Naive thymus-derived CD4-positive, alpha-beta T cell (primary cell): ENCODE measurements around the gene GPT2. TPM values are rescaled to one million over a fixed set of nuclear protein-coding genes. Genes with fewer than 3 reads are reported as not detected.
"Not testable (repeated sequence)": the region's sequence is repeated elsewhere in the genome, so short reads cannot be mapped to it uniquely, and the experiment has no call there.

Experiments used
- ATAC-seq: fragments of 150-1000 bp; cut with Tn5 transposase; 2 replicates; pipeline ENCODE4 v1.10.0; 2021; ENCODE audit warnings: mild to moderate bottlenecking, moderate library complexity
- CTCF ChIA-PET: fragments of 350-600 bp; sonication (Branson Sonifier 250); formaldehyde crosslinking; loops from one replicate; lab custom pipeline; 2021; ENCODE audit warnings: antibody characterized with exemption; lab: Charles Lee
- POLR2A ChIA-PET: fragments of 350-600 bp; sonication (Branson Sonifier 250); formaldehyde crosslinking; loops from one replicate; lab custom pipeline; 2021; ENCODE audit warnings: antibody characterized with exemption, inconsistent platforms; lab: Charles Lee
- DNase-seq, 9 donors: peaks; one replicate each; pipeline versions ENCODE4 v3.0.0 to v3.0.0-alpha.2; 2020 to 2022; ENCODE audit warnings: mixed read lengths in 1 of 9
- H3K27ac ChIP-seq: one replicate; pipeline ENCODE4 v1.7.0; 2013; ENCODE audit warnings: mild to moderate bottlenecking, low read depth, low read length, moderate library complexity
- H3K27me3 ChIP-seq, 2 donors: one replicate each; pipeline ENCODE4 v1.7.0; 2013; ENCODE audit warnings: low read length in 2 of 2, mild to moderate bottlenecking in 2 of 2, moderate library complexity in 2 of 2; ENCODE audit not compliant: control insufficient read depth in 2 of 2, insufficient read depth in 2 of 2
- H3K36me3 ChIP-seq, 3 experiments: 1 replicate in 2 of 3; 2 replicates in 1 of 3; pipeline ENCODE4 v1.7.0; 2013; ENCODE audit warnings: low read length in 3 of 3, mild to moderate bottlenecking in 3 of 3, moderate library complexity in 1 of 3; ENCODE audit not compliant: insufficient read depth in 3 of 3, control insufficient read depth in 2 of 3
- H3K4me1 ChIP-seq, 2 donors: one replicate each; pipeline ENCODE4 v1.7.0; 2013; ENCODE audit warnings: low read length in 2 of 2, mild to moderate bottlenecking in 2 of 2, moderate library complexity in 1 of 2; ENCODE audit not compliant: control insufficient read depth in 2 of 2, insufficient read depth in 2 of 2
- H3K4me3 ChIP-seq: 2 replicates; pipeline ENCODE4 v1.7.0; 2013; ENCODE audit warnings: mild to moderate bottlenecking, low read length
- H3K9me3 ChIP-seq, 3 experiments: 1 replicate in 2 of 3; 2 replicates in 1 of 3; pipeline ENCODE4 v1.7.0; 2013; ENCODE audit warnings: low read length in 3 of 3; ENCODE audit not compliant: control insufficient read depth in 2 of 3
- H3K27ac Mint-ChIP-seq, 9 donors: one replicate each; pipeline ENCODE4 v1.8.0; 2020 to 2022; ENCODE audit warnings: mixed read lengths in 9 of 9, mild to moderate bottlenecking in 8 of 9, moderate library complexity in 5 of 9, inconsistent platforms in 2 of 9
- H3K27me3 Mint-ChIP-seq, 5 donors: one replicate each; pipeline ENCODE4 v1.8.0; 2021 to 2022; ENCODE audit warnings: mixed read lengths in 5 of 5, mild to moderate bottlenecking in 1 of 5
- H3K36me3 Mint-ChIP-seq, 5 donors: one replicate each; pipeline ENCODE4 v1.8.0; 2020 to 2022; ENCODE audit warnings: mixed read lengths in 5 of 5, mild to moderate bottlenecking in 3 of 5, inconsistent platforms in 1 of 5
- H3K4me1 Mint-ChIP-seq, 7 donors: one replicate each; pipeline ENCODE4 v1.8.0; 2020 to 2022; ENCODE audit warnings: mixed read lengths in 7 of 7, mild to moderate bottlenecking in 3 of 7, inconsistent platforms in 1 of 7
- H3K4me3 Mint-ChIP-seq, 10 donors: one replicate each; pipeline ENCODE4 v1.8.0; 2020 to 2022; ENCODE audit warnings: mild to moderate bottlenecking in 10 of 10, mixed read lengths in 10 of 10, moderate library complexity in 6 of 10, inconsistent platforms in 2 of 10
- H3K9me3 Mint-ChIP-seq, 11 donors: one replicate each; pipeline ENCODE4 v1.8.0; 2020 to 2022; ENCODE audit warnings: mixed read lengths in 11 of 11, mild to moderate bottlenecking in 4 of 11, inconsistent platforms in 1 of 11, moderate library complexity in 1 of 11
- intact Hi-C, 2 donors: fragments of 100-400 bp; cut with micrococcal nuclease; formaldehyde crosslinking; loops; one replicate each; pipeline ENCODE4 v1.15.1; 2023
- polyA plus RNA-seq, 2 donors: library from polyadenylated mRNA; unstranded; fragments of 300-500 nt; fragmentation: Illumina TruSeq; gene quantifications; one replicate each; pipeline ENCODE4 v1.2.3, GENCODE V29; 2021
- total RNA-seq, 6 experiments: library from RNA in 5 of 6; stranded (reverse) in 5 of 6; gene quantifications; 1 replicate in 5 of 6; 2 replicates in 1 of 6; pipeline ENCODE4 v1.2.3 and lab custom pipeline; 2021 to 2026

Gene GPT2
- total and polyA plus RNA-seq, 7 experiments from 2014 or later = 0.40 to 7.7 (median 0.64) TPM

GRCh38 chr16:46937536-46937935 is 53.4 kb downstream of the GPT2 start:
- H3K4me3 ChIP-seq = no peak overlapping the region
- peaks cover 0 to 1% (median 0%) of the 10 kb centered on the region in 5 donors for H3K36me3 Mint-ChIP-seq
- ATAC-seq (no peak), DNase-seq (no peak)
- intact Hi-C loops = no loop called here
- no peak overlapping the region for H3K4me3 Mint-ChIP-seq
- no peaks in the 10 kb centered on the region for H3K27me3 Mint-ChIP-seq
- H3K36me3 ChIP-seq = no peaks in the 10 kb centered on the region
- H3K27ac Mint-ChIP-seq = no peak overlapping the region
- no peak overlapping the region for H3K27ac ChIP-seq
- H3K4me1 ChIP-seq = no peaks in the 10 kb centered on the region
- no peaks in the 10 kb centered on the region for H3K9me3 ChIP-seq
- H3K27me3 ChIP-seq = no peaks in the 10 kb centered on the region
- CTCF ChIA-PET = no interaction called here
- peaks cover 0 to 4% (median 3%) of the 10 kb centered on the region in 7 donors for H3K4me1 Mint-ChIP-seq
- H3K9me3 Mint-ChIP-seq = no peaks in the 10 kb centered on the region
- POLR2A ChIA-PET = no interaction called here

- H3K27ac ChIP-seq, H3K36me3 ChIP-seq, H3K4me1 ChIP-seq, ATAC-seq, H3K9me3 Mint-ChIP-seq, CTCF ChIA-PET, DNase-seq, H3K4me3 ChIP-seq, POLR2A ChIA-PET, H3K27me3 ChIP-seq, H3K27me3 Mint-ChIP-seq, H3K9me3 ChIP-seq, H3K36me3 Mint-ChIP-seq, H3K27ac Mint-ChIP-seq, H3K4me3 Mint-ChIP-seq: not testable (repeated sequence)
- H3K4me1 Mint-ChIP-seq = peaks cover 0 to 20% (median 7%) of the 10 kb centered on the region in 7 donors
- intact Hi-C loops = loop anchor here (5.0 kb wide), 1 partner anchor 198 kb away; the partner anchor contains the start of gene NETO2 (in 2 of the 2)
These were observed 60.6 kb downstream of the GPT2 start for GRCh38 chr16:46944713-46945112.

DNA sequence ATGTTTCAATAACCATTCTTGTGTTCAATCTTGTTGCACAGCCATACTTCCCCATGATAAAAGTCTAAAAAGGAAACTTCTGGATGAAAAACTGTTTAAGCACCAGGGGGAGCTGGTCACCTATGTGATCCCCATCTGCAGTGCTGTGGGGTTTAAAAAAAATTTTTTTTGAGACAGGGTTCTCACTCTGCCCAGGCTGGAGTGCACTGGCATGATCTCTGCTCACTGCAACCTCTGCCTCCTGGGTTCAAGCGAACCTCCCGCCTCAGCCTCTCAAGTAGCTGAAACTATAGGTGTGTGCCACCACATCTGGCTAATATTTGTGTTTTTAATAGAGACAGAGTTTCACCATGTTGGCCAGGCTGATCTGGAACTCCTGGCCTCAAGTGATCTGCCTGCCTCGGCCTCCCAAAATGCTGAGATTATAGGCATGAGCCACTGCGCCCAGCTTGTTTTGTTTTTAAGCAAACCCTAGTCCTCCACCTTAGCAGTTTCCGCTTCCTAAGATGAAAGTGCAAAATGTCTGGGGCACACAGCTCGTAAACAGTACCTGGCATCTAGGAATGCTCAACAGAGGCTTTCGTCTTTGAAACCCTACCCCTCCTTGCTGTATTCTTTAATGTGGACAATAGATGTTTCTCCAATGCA is 63.9 kb downstream of the GPT2 start:
- Histone ChIP-seq H3K27ac (no peak overlapping the region), H3K36me3 (no peaks in the 10 kb centered on the region), H3K27me3 (no peaks in the 10 kb centered on the region), H3K4me3 (no peak overlapping the region), H3K9me3 (no peaks in the 10 kb centered on the region), H3K4me1 (no peaks in the 10 kb centered on the region)
- Mint-ChIP-seq H3K4me3 (no peak overlapping the region), H3K27ac (no peak overlapping the region), H3K27me3 (no peaks in the 10 kb centered on the region), H3K4me1 (peaks cover 0 to 13% (median under 1%) of the 10 kb centered on the region in 7 donors), H3K36me3 (peaks cover 0 to 1% (median 0%) of the 10 kb centered on the region in 5 donors), H3K9me3 (peaks cover 0 to 2% (median 0%) of the 10 kb centered on the region in 11 donors)
- ChIA-PET POLR2A (interaction anchor here (0.8 kb wide), 1 partner anchor 24 kb away, joined by 5 read pairs; no protein-coding TSS in a partner anchor), CTCF (interaction anchor here (0.6 to 1.4 kb wide), 3 partner anchors 81 to 1664 kb away, joined by 3 to 6 read pairs (median 4); no protein-coding TSS in a partner anchor)
- ATAC-seq (peak; percentile 89), DNase-seq (peak in 7 of 9 donors; percentile 11 to 49 (median 42))
- intact Hi-C loops = loop anchor here (1.0 to 5.0 kb wide), 6 partner anchors 70 to 1217 kb away; partner anchors contain the start of gene NETO2 (in 2 of the 2)

GRCh38 chr16:46948548-46949166 is 64.5 kb downstream of the GPT2 start:
- no peak overlapping the region for H3K4me3 ChIP-seq
- H3K36me3 ChIP-seq = no peaks in the 10 kb centered on the region
- H3K27ac Mint-ChIP-seq = no peak overlapping the region
- H3K4me1 Mint-ChIP-seq = peaks cover 0 to 7% (median 0%) of the 10 kb centered on the region in 7 donors
- H3K4me3 Mint-ChIP-seq = no peak overlapping the region
- H3K4me1 ChIP-seq = no peaks in the 10 kb centered on the region
- no peak for ATAC-seq
- intact Hi-C loops = loop anchor here (1.0 to 5.0 kb wide), 4 partner anchors 88 to 1208 kb away; partner anchors contain the start of gene NETO2 (in 2 of the 2)
- DNase-seq = no peak
- no peaks in the 10 kb centered on the region for H3K9me3 ChIP-seq
- no peaks in the 10 kb centered on the region for H3K9me3 Mint-ChIP-seq
- ChIA-PET CTCF (interaction anchor here (0.6 to 1.4 kb wide), 4 partner anchors 82 to 1664 kb away, joined by 3 to 6 read pairs (median 4); no protein-coding TSS in a partner anchor), POLR2A (interaction anchor here (0.8 kb wide), 1 partner anchor 23 kb away, joined by 5 read pairs; no protein-coding TSS in a partner anchor)
- H3K27ac ChIP-seq = no peak overlapping the region
- no peaks in the 10 kb centered on the region for H3K27me3 Mint-ChIP-seq
- no peaks in the 10 kb centered on the region for H3K36me3 Mint-ChIP-seq
- H3K27me3 ChIP-seq = no peaks in the 10 kb centered on the region

DNA sequence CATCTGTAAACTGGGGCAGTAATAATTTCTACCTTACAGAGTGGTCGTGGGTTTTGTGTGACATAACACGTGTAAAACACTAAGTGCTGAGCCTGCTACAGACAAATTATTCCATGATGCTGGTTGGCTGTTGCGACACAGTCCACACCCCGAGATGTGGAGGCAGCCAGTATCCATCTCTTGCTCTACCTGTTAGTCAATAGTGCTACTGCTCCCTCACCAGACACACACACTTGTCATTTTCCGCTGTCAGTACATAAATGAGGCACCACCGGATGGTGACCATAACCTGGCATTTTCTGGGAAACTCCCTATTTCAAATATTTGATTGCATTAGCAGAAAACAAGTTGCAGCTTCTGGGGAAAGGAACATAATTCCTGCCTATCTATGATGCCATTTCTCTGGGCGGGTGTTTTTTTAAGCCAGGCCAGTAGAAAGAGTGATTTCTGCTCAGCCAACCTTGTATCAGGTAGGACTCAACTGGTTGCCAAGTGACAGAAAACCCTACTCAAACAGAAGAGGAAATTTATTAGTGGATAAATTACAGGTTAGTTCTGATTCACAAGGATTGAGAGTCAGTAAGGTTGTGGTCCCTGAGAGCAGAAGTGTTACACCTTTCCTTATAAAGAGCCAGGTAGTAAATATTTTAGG is 65.2 kb downstream of the GPT2 start:
- Mint-ChIP-seq H3K27me3 (no peaks in the 10 kb centered on the region), H3K36me3 (no peaks in the 10 kb centered on the region), H3K27ac (no peak overlapping the region), H3K4me3 (no peak overlapping the region), H3K4me1 (peaks cover 0 to 6% (median 0%) of the 10 kb centered on the region in 7 donors), H3K9me3 (no peaks in the 10 kb centered on the region)
- ATAC-seq (peak; percentile 28), DNase-seq (no peak)
- intact Hi-C loops = loop anchor here (2.0 to 5.0 kb wide), 2 partner anchors 87 to 193 kb away; partner anchors contain the start of gene NETO2 (in 2 of the 2)
- Histone ChIP-seq H3K36me3 (no peaks in the 10 kb centered on the region), H3K4me1 (no peaks in the 10 kb centered on the region), H3K9me3 (no peaks in the 10 kb centered on the region), H3K4me3 (no peak overlapping the region), H3K27ac (no peak overlapping the region), H3K27me3 (no peaks in the 10 kb centered on the region)
- POLR2A ChIA-PET = no interaction called here
- CTCF ChIA-PET = interaction anchor here (0.6 to 1.4 kb wide), 3 partner anchors 17 to 1216 kb away, joined by 4 to 6 read pairs (median 4); no protein-coding TSS in a partner anchor

DNA sequence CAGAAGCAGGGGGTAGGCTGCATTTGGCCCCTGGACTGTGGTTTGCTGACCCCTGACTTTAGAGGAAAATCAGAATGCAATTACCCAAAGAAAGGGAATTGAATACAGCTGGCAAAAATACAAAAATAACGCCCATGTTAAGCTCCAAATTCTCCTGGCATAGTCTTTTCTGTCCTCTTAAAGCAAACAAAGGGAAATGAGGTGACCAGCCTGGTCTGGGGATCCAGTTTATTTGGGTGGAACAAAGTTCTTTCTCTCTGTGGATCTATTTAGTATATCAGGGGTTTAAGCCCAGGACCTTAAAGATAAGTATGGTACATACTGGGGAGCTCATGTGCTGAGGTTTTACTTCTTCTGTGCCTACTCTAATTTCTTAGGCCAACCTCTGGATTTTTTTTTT is 65.8 kb downstream of the GPT2 start:
- DNase-seq = no peak
- intact Hi-C loops = no loop called here
- no peak overlapping the region for H3K4me3 Mint-ChIP-seq
- Histone ChIP-seq H3K27ac (no peak overlapping the region), H3K9me3 (no peaks in the 10 kb centered on the region), H3K4me1 (no peaks in the 10 kb centered on the region), H3K27me3 (no peaks in the 10 kb centered on the region), H3K4me3 (no peak overlapping the region), H3K36me3 (peaks cover 0 to 6% (median 0%) of the 10 kb centered on the region in 3 experiments)
- H3K4me1 Mint-ChIP-seq = peaks cover 0 to 9% (median 0%) of the 10 kb centered on the region in 7 donors
- H3K9me3 Mint-ChIP-seq = no peaks in the 10 kb centered on the region
- peaks cover 3 to 5% (median 4%) of the 10 kb centered on the region in 5 donors for H3K36me3 Mint-ChIP-seq
- ChIA-PET POLR2A (no interaction called here), CTCF (interaction anchor here (0.8 kb wide), 1 partner anchor 16 kb away, joined by 4 read pairs; no protein-coding TSS in a partner anchor)
- no peak for ATAC-seq
- no peak overlapping the region for H3K27ac Mint-ChIP-seq
- no peaks in the 10 kb centered on the region for H3K27me3 Mint-ChIP-seq
